Measurements from ENCODE around the gene ADAM22. TPM values are rescaled to one million over a fixed set of nuclear protein-coding genes. Genes with fewer than 3 reads are reported as not detected.

Gene ADAM22
- total and polyA plus RNA-seq, 12 donors, result 0.19 to 3.7 (median 1.5) TPM

DNA sequence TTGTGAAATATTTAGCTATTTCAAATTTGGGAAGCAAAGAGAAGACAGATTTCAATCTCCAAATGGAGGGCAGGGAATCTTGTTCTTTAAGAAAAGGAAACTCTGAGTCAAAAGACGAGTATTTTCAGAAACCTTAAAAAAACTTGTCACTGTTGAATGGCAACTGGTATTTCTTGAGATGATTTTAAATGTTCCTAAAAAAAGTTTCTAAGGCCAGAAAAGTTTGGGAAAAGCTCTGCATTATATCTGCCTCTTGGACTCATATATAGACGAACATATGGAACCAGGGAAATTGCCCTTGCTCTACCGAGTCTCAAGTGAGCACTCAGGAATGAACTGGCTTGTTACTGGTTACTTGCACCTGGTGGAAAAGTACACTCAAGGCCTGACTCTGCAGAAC is 69.5 kb downstream of the ADAM22 start:
- no peak overlapping the region for H3K4me3 ChIP-seq
- WGBS, 2 donors, result 80 to 81% methylated on average over 3 of the region's 3 CpGs
- peak overlapping the region in 2 of 10 donors; percentile 0 to 1 for H3K27ac ChIP-seq
- peaks cover 0 to 5% (median 0%) of the 10 kb centered on the region in 9 donors for H3K4me1 ChIP-seq
- no peaks in the 10 kb centered on the region for H3K36me3 ChIP-seq
- no peaks in the 10 kb centered on the region for H3K27me3 ChIP-seq
- TF ChIP-seq, protein P1, sequence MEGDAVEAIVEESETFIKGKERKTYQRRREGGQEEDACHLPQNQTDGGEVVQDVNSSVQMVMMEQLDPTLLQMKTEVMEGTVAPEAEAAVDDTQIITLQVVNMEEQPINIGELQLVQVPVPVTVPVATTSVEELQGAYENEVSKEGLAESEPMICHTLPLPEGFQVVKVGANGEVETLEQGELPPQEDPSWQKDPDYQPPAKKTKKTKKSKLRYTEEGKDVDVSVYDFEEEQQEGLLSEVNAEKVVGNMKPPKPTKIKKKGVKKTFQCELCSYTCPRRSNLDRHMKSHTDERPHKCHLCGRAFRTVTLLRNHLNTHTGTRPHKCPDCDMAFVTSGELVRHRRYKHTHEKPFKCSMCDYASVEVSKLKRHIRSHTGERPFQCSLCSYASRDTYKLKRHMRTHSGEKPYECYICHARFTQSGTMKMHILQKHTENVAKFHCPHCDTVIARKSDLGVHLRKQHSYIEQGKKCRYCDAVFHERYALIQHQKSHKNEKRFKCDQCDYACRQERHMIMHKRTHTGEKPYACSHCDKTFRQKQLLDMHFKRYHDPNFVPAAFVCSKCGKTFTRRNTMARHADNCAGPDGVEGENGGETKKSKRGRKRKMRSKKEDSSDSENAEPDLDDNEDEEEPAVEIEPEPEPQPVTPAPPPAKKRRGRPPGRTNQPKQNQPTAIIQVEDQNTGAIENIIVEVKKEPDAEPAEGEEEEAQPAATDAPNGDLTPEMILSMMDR (IDR thresholded peaks at IDR 0.05), result no peak
- no peaks in the 10 kb centered on the region for H3K9me3 ChIP-seq
- DNase-seq (no peak), ATAC-seq (no peak)
- intact Hi-C loops (cut with DNase I), result loop anchor here in 1 of 10 donors (10.0 kb wide), 1 partner anchor 61 kb away; no protein-coding TSS in a partner anchor

DNA sequence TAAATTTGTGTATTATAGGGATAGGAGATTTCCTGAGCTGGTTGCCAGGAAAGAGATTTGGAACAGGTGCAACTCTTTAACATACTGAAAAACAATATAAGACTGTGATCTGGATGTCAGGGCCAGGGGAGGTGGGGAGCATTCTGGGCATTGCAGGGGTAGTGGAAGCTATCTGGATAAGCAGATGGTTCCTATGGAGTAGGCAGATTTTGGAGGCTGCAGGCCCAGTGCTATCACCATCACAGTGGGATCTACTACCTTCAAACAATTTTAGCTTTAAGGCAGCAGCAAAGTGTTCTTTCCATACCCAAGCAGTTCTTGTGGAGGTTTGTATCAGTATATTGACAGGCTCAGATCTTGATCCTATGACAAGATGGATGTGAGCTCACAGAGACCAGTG is 71.1 kb downstream of the ADAM22 start:
- Histone ChIP-seq H3K9me3 (no peaks in the 10 kb centered on the region), H3K36me3 (no peaks in the 10 kb centered on the region), H3K4me3 (no peak overlapping the region), H3K4me1 (peaks cover 0 to 5% (median 0%) of the 10 kb centered on the region in 9 donors), H3K27ac (no peak overlapping the region), H3K27me3 (no peaks in the 10 kb centered on the region)
- no peak for ATAC-seq
- no peak for DNase-seq
- intact Hi-C loops (cut with DNase I), result loop anchor here in 1 of 10 donors (10.0 kb wide), 1 partner anchor 60 kb away; no protein-coding TSS in a partner anchor
- TF ChIP-seq, protein P1 (IDR thresholded peaks at IDR 0.05), result no peak

DNA sequence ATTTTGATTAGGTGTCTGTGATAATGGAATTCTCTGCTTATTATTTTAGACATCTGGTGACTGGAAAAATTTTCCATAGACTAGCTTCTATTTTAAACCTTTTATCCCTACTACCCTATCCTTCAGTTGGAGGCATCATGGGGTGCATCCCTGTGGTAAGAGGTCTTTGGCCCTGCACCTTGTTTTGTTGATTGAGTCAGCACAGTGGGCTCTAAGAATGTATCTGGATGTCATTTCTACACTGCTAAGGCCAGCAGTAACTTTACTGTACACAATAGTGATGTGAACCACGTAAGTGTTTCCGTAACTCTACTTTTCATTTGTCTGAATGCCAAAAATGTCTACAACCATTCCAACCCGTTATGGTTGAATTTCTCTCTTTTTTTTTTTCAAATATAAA is 75.6 kb downstream of the ADAM22 start:
- H3K36me3 ChIP-seq, result no peaks in the 10 kb centered on the region
- H3K4me1 ChIP-seq, result no peaks in the 10 kb centered on the region
- no peak for ATAC-seq
- no peak overlapping the region for H3K4me3 ChIP-seq
- no peaks in the 10 kb centered on the region for H3K9me3 ChIP-seq
- intact Hi-C loops (cut with DNase I), result loop anchor here in 1 of 10 donors (10.0 kb wide), 1 partner anchor 55 kb away; no protein-coding TSS in a partner anchor
- TF ChIP-seq, protein P1 (IDR thresholded peaks at IDR 0.05), result no peak
- H3K27ac ChIP-seq, result no peak overlapping the region
- WGBS, 2 donors, result 80 to 85% methylated on average over 3 of the region's 3 CpGs
- no peaks in the 10 kb centered on the region for H3K27me3 ChIP-seq
- no peak for DNase-seq

- H3K27ac ChIP-seq, result no peak overlapping the region
- intact Hi-C loops (cut with DNase I), result no loop called here
- H3K4me3 ChIP-seq, result no peak overlapping the region
- no peaks in the 10 kb centered on the region for H3K4me1 ChIP-seq
- DNase-seq (no peak), ATAC-seq (no peak)
- H3K27me3 ChIP-seq, result no peaks in the 10 kb centered on the region
- no peaks in the 10 kb centered on the region for H3K36me3 ChIP-seq
- H3K9me3 ChIP-seq, result no peaks in the 10 kb centered on the region
- TF ChIP-seq, protein P1 (IDR thresholded peaks at IDR 0.05), result no peak
These were observed 78.0 kb downstream of the ADAM22 start for GRCh38 chr7:88012086-88012485.

All from heart right ventricle (tissue), 16 donors.